Common myeloid progenitor, CD34-positive (primary cell): ENCODE results near the gene ARMC9.
"Not testable (repeated sequence)": the region's sequence is repeated elsewhere in the genome, so short reads cannot be mapped to it uniquely, and the experiment has no call there.

ENCODE experiments used
- CTCF ChIA-PET: fragments of 350-600 bp; sonication (Branson Sonifier 250); formaldehyde crosslinking; loops from one replicate; lab custom pipeline; 2021; ENCODE audit warnings: antibody characterized with exemption; lab: Charles Lee
- POLR2A ChIA-PET: fragments of 350-600 bp; sonication (Branson Sonifier 250); formaldehyde crosslinking; loops from one replicate; lab custom pipeline; 2021; ENCODE audit warnings: antibody characterized with exemption; lab: Charles Lee
- DNase-seq, 3 donors: peaks; one replicate each; pipeline versions ENCODE4 v3.0.0 to v3.0.0-alpha.2; 2013
- H3K27ac ChIP-seq, 2 experiments: 1 replicate in 1 of 2; 2 replicates in 1 of 2; pipeline ENCODE4 v1.7.0; 2013; ENCODE audit warnings: inconsistent platforms in 2 of 2, low read length in 2 of 2, mild to moderate bottlenecking in 2 of 2, low read depth in 1 of 2, moderate library complexity in 1 of 2; ENCODE audit not compliant: severe bottlenecking in 2 of 2, insufficient read depth in 1 of 2, poor library complexity in 1 of 2
- H3K27me3 ChIP-seq, 5 experiments: replicated peaks in 2 of 5; 1 replicate in 3 of 5; 2 replicates in 2 of 5; pipeline versions ENCODE4 v1.6.1 to v1.7.0; 2013; ENCODE audit warnings: low read length in 4 of 5, mild to moderate bottlenecking in 2 of 5, moderate library complexity in 2 of 5, inconsistent platforms in 1 of 5; ENCODE audit not compliant: insufficient read depth in 5 of 5, control insufficient read depth in 4 of 5
- H3K36me3 ChIP-seq, 4 experiments: 1 replicate in 2 of 4; 2 replicates in 2 of 4; pipeline versions ENCODE4 v1.6.1 to v1.7.0; 2013; ENCODE audit warnings: low read length in 3 of 4, control low read depth in 1 of 4, mild to moderate bottlenecking in 1 of 4; ENCODE audit not compliant: control insufficient read depth in 4 of 4, insufficient read depth in 4 of 4
- H3K4me1 ChIP-seq, 4 experiments: 1 replicate in 3 of 4; 2 replicates in 1 of 4; pipeline versions ENCODE4 v1.6.1 to v1.7.1; 2013; ENCODE audit warnings: low read length in 3 of 4, mild to moderate bottlenecking in 3 of 4, control low read depth in 1 of 4, inconsistent platforms in 1 of 4, moderate library complexity in 1 of 4; ENCODE audit not compliant: control insufficient read depth in 4 of 4, insufficient read depth in 4 of 4; ENCODE audit errors: control extremely low read depth in 1 of 4
- H3K4me3 ChIP-seq, 7 experiments: 1 replicate in 4 of 7; 2 replicates in 3 of 7; pipeline versions ENCODE4 v1.5.1 to v1.7.0; 2013; ENCODE audit warnings: mild to moderate bottlenecking in 7 of 7, low read length in 6 of 7, moderate library complexity in 6 of 7, inconsistent platforms in 2 of 7, low read depth in 2 of 7, control low read depth in 1 of 7; ENCODE audit not compliant: insufficient read depth in 4 of 7, control insufficient read depth in 1 of 7; ENCODE audit errors: extremely low read depth in 1 of 7
- H3K9me3 ChIP-seq, 5 experiments: 1 replicate in 4 of 5; 2 replicates in 1 of 5; pipeline versions ENCODE4 v1.6.1 to v1.7.1; 2013; ENCODE audit warnings: low read length in 4 of 5, mild to moderate bottlenecking in 2 of 5, inconsistent platforms in 1 of 5, low read depth in 1 of 5, moderate library complexity in 1 of 5; ENCODE audit not compliant: control insufficient read depth in 4 of 5, insufficient read depth in 2 of 5; ENCODE audit errors: control extremely low read depth in 1 of 5
- whole genome bisulfite sequencing: methylation state at CpG from one replicate; pipeline ENCODE4 v1.1.5; 2013; ENCODE audit not compliant: insufficient coverage; 5-methylcytosine and 5-hydroxymethylcytosine counted together

Gene ARMC9

GRCh38 chr2:231245249-231246094 lies 47.0 kb downstream of the ARMC9 start:
- POLR2A ChIA-PET = no interaction called here
- no peaks in the 10 kb centered on the region for H3K27me3 ChIP-seq
- DNase-seq = peak; percentile 25 to 46 (median 44)
- CTCF ChIA-PET = interaction anchor here (0.6 to 4.2 kb wide), 8 partner anchors 10 to 172 kb away, joined by 3 to 25 read pairs (median 4); no protein-coding TSS in a partner anchor
- peaks cover 0 to 10% (median 6%) of the 10 kb centered on the region in 4 experiments for H3K4me1 ChIP-seq
- H3K27ac ChIP-seq = no peak overlapping the region
- no peaks in the 10 kb centered on the region for H3K9me3 ChIP-seq
- H3K4me3 ChIP-seq = no peak overlapping the region
- no peaks in the 10 kb centered on the region for H3K36me3 ChIP-seq
- WGBS = 96% methylated on average over 6 of the region's 14 CpGs

GRCh38 chr2:231246171-231246842 lies 47.9 kb downstream of the ARMC9 start:
- ChIA-PET POLR2A (no interaction called here), CTCF (interaction anchor here (0.7 to 4.2 kb wide), 6 partner anchors 8 to 165 kb away, joined by 3 to 25 read pairs (median 3); no protein-coding TSS in a partner anchor)
- no peak for DNase-seq
- H3K4me3 ChIP-seq = no peak overlapping the region
- no peaks in the 10 kb centered on the region for H3K9me3 ChIP-seq
- no peaks in the 10 kb centered on the region for H3K36me3 ChIP-seq
- H3K27ac ChIP-seq = no peak overlapping the region
- H3K27me3 ChIP-seq = no peaks in the 10 kb centered on the region
- peaks cover 0 to 10% (median 6%) of the 10 kb centered on the region in 4 experiments for H3K4me1 ChIP-seq
- 100% methylated on average over 1 of the region's 7 CpGs for WGBS

- DNase-seq = no peak
- 92% methylated on average over 5 of the region's 5 CpGs for WGBS
- POLR2A ChIA-PET = no interaction called here
- H3K36me3 ChIP-seq = no peaks in the 10 kb centered on the region
- H3K9me3 ChIP-seq = no peaks in the 10 kb centered on the region
- H3K4me1 ChIP-seq = no peaks in the 10 kb centered on the region
- no peak overlapping the region for H3K27ac ChIP-seq
- CTCF ChIA-PET = interaction anchor here (0.9 to 1.2 kb wide), 4 partner anchors 10 to 294 kb away, joined by 3 to 4 read pairs (median 3); no protein-coding TSS in a partner anchor
- no peaks in the 10 kb centered on the region for H3K27me3 ChIP-seq
- H3K4me3 ChIP-seq = no peak overlapping the region
These were observed 51.7 kb downstream of the ARMC9 start for GRCh38 chr2:231250146-231250545.

- DNase-seq = no peak
- ChIA-PET POLR2A (no interaction called here), CTCF (interaction anchor here (1.1 to 1.2 kb wide), 3 partner anchors 9 to 147 kb away, joined by 3 to 4 read pairs (median 3); no protein-coding TSS in a partner anchor)
- Histone ChIP-seq H3K36me3 (no peaks in the 10 kb centered on the region), H3K27me3 (no peaks in the 10 kb centered on the region), H3K4me3 (no peak overlapping the region), H3K9me3 (no peaks in the 10 kb centered on the region), H3K4me1 (no peaks in the 10 kb centered on the region), H3K27ac (no peak overlapping the region)
- WGBS = 97% methylated on average over 3 of the region's 3 CpGs
These were observed 52.3 kb downstream of the ARMC9 start for GRCh38 chr2:231250698-231251097.

GRCh38 chr2:231253292-231253691 lies 54.9 kb downstream of the ARMC9 start:
- H3K9me3 ChIP-seq, H3K27ac ChIP-seq, POLR2A ChIA-PET, H3K36me3 ChIP-seq, H3K27me3 ChIP-seq, DNase-seq, H3K4me1 ChIP-seq, H3K4me3 ChIP-seq: not testable (repeated sequence)
- CTCF ChIA-PET = interaction anchor here (1.1 to 3.7 kb wide), 3 partner anchors 10 to 53 kb away, joined by 4 to 13 read pairs (median 4); no protein-coding TSS in a partner anchor
- WGBS = 85% methylated on average over 6 of the region's 6 CpGs

- no peak overlapping the region for H3K27ac ChIP-seq
- no peak for DNase-seq
- POLR2A ChIA-PET = no interaction called here
- H3K4me3 ChIP-seq = no peak overlapping the region
- 100% methylated on average over 4 of the region's 6 CpGs for WGBS
- H3K9me3 ChIP-seq = no peaks in the 10 kb centered on the region
- CTCF ChIA-PET = interaction anchor here (0.6 kb wide), 2 partner anchors 156 to 159 kb away, joined by 3 to 5 read pairs; no protein-coding TSS in a partner anchor
- no peaks in the 10 kb centered on the region for H3K36me3 ChIP-seq
- no peaks in the 10 kb centered on the region for H3K27me3 ChIP-seq
- H3K4me1 ChIP-seq = no peaks in the 10 kb centered on the region
These were observed 58.1 kb downstream of the ARMC9 start for GRCh38 chr2:231256494-231256893.
